Activated T-cell treated with anti-CD3 and anti-CD28 coated beads, Interleukin-2, amount 50 U/mL, for 24 hours (primary cell): ENCODE data around the gene FASN.

Source experiments
- DNase-seq: peaks from one replicate; pipeline ENCODE4 v3.0.0-alpha.2; 2020
- H3K27ac Mint-ChIP-seq: 2 replicates; pipeline ENCODE4 v1.8.0; 2020; ENCODE audit warnings: mild to moderate bottlenecking, mixed read lengths
- H3K27me3 Mint-ChIP-seq: 2 replicates; pipeline ENCODE4 v1.8.0; 2020; ENCODE audit warnings: mixed read lengths
- H3K36me3 Mint-ChIP-seq: 2 replicates; pipeline ENCODE4 v1.8.0; 2020; ENCODE audit warnings: low read depth, mixed read lengths
- H3K4me1 Mint-ChIP-seq: 2 replicates; pipeline ENCODE4 v1.8.0; 2020; ENCODE audit warnings: low read depth, mixed read lengths
- H3K4me3 Mint-ChIP-seq: 2 replicates; pipeline ENCODE4 v1.8.0; 2020; ENCODE audit warnings: mild to moderate bottlenecking, moderate library complexity, mixed read lengths
- H3K9me3 Mint-ChIP-seq: 2 replicates; pipeline ENCODE4 v1.8.0; 2020; ENCODE audit warnings: mixed read lengths

The FASN gene

GRCh38 chr17:82090549-82091263, 7.3 kb downstream of the FASN start:
- H3K36me3 Mint-ChIP-seq = peaks cover 84% of the 10 kb centered on the region
- H3K4me3 Mint-ChIP-seq = no peak overlapping the region
- DNase-seq = no peak
- H3K9me3 Mint-ChIP-seq = no peaks in the 10 kb centered on the region
- peak overlapping the region; percentile 18 for H3K27ac Mint-ChIP-seq
- no peaks in the 10 kb centered on the region for H3K27me3 Mint-ChIP-seq
- peaks cover 4% of the 10 kb centered on the region for H3K4me1 Mint-ChIP-seq

GRCh38 chr17:82089723-82090548, 8.1 kb downstream of the FASN start:
- Mint-ChIP-seq H3K4me1 (peaks cover 2% of the 10 kb centered on the region), H3K27ac (peak overlapping the region; percentile 4), H3K36me3 (peaks cover 81% of the 10 kb centered on the region), H3K9me3 (no peaks in the 10 kb centered on the region), H3K27me3 (no peaks in the 10 kb centered on the region), H3K4me3 (no peak overlapping the region)
- no peak for DNase-seq

DNA sequence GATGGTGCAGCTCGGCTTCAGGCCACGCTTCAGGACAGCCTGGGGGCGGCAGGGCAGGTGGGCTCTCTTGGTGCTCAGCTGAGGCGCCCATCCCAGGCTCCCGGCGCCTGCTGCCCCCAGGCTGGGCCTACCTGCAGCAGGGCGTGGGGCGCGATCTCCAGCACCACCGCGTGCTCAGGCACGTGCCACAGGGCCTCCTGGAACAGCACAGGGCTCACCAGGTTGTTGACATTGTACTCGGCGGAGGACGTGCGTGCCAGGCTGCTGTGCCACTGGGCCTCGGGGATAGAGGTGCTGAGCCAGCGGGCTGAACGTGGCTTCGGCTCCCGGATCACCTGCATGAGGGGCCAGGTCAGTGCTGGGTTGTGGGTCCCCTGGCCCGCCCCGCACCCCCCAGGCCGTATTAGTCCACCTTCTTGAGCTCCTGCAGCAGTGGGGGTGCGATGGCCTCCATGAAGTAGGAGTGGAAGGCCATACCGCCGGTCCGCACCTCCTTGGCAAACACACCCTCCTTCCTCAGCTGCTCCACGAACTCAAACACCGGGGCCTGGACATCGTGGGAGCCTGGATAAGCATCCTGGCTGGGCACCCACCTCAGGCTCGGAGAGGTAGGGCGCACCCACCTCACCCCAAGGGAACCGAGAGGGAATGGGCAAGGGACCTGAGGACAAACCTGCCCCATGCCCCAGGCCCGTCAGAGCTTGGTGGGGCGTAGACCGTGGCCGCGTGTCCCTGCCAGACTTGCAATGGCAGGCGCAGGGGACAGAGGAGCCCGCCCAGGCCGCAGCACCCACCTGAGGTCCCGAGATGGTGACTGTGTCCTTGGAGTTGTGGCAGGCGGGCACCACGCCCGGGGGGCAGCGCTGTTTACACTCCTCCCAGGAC, 9.0 kb downstream of the FASN start:
- peaks cover 82% of the 10 kb centered on the region for H3K36me3 Mint-ChIP-seq
- no peak for DNase-seq
- H3K27ac Mint-ChIP-seq = no peak overlapping the region
- no peak overlapping the region for H3K4me3 Mint-ChIP-seq
- H3K4me1 Mint-ChIP-seq = peaks cover 2% of the 10 kb centered on the region
- H3K27me3 Mint-ChIP-seq = no peaks in the 10 kb centered on the region
- H3K9me3 Mint-ChIP-seq = no peaks in the 10 kb centered on the region

DNA sequence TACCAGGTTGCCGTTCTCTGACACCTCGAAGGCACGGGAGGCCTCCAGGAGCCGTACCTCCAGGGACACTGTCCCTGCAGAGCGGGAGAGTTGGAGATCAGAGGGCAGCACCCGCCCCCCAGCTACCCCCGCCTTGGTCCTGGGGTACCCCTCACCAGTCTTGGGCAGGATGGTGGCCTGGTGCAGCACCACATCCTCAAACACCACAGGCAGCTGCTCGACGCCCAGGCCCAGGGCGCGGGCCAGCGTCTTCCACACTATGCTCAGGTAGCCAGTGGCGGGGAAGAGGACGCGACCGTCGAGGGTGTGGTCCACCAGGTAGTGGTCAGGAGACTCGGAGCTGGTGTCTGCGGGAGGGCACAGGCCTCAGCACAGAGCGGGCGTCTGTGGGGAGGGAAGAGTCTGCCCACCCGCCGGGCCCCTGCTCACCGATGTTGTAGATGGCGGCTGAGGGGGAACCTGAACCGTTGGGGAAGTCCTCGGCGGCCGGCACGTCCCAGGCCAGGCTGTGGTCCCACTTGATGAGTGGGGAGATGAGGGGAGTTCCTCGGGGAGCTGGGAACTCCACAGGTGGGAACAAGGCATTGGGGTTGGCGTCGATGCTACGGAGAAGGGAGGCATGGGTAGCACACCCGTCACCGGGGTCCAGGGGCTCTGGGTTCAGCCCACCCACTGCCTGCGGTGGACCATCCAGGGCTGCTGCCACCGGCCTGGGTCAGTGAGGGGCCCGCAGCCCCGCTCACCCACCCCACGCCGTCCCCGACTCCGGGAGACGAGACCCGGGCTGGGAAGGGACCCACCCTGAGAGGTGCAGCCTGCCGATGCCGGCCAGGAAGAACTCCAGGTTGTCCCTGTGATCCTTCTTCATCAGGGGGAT, 9.8 kb downstream of the FASN start:
- Mint-ChIP-seq H3K9me3 (no peaks in the 10 kb centered on the region), H3K36me3 (peaks cover 83% of the 10 kb centered on the region), H3K27me3 (no peaks in the 10 kb centered on the region), H3K4me3 (no peak overlapping the region), H3K4me1 (no peaks in the 10 kb centered on the region), H3K27ac (no peak overlapping the region)
- DNase-seq = no peak

GRCh38 chr17:82086941-82087906, 10.8 kb downstream of the FASN start:
- Mint-ChIP-seq H3K4me3 (no peak overlapping the region), H3K36me3 (peaks cover 88% of the 10 kb centered on the region), H3K9me3 (no peaks in the 10 kb centered on the region), H3K27me3 (no peaks in the 10 kb centered on the region), H3K4me1 (no peaks in the 10 kb centered on the region), H3K27ac (no peak overlapping the region)
- DNase-seq = no peak

- Mint-ChIP-seq H3K4me1 (no peaks in the 10 kb centered on the region), H3K36me3 (peaks cover 89% of the 10 kb centered on the region), H3K27ac (no peak overlapping the region), H3K4me3 (no peak overlapping the region), H3K27me3 (no peaks in the 10 kb centered on the region), H3K9me3 (no peaks in the 10 kb centered on the region)
- no peak for DNase-seq
These were observed 11.9 kb downstream of the FASN start for GRCh38 chr17:82085931-82086764.

DNA sequence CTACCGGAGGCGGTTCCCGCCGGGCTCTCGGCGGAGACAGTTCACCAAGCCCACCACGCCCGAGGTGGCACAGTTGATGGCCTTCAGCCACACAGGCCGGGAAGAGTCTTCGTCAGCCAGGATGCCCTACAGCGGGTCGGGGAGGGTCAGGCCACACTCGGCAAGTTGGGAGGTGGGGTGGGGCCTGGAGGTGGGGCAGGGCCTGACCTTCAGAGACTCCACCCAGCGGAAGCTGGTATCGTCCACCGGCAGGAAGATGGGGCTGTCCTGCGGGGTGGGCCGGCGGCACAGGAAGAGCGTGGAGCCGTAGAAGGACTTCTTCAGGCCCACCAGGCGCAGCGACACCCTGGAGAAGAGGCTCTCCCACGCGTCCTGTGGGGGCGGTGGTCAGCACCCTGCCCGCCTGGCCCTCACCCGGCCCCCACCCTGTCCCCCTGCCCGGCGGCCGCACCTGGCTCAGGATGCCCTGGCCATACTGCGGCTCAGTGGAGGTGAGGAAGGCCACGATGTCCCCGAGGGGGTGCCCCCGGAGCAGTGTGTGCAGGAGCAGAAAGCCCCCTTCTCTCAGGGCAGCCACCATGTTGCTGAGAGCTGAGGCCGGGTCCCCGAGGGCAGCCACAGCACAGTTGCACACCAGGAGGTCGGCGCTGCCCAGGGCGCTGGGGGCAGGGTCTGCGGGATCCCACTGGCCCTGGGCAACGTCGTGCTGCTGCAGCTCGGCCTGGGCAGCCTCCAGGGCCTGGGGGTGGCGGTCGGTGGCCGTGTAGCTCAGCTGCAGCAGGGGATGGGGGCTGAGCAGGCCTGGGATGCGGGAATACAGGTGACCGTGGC, 12.8 kb downstream of the FASN start:
- no peak overlapping the region for H3K27ac Mint-ChIP-seq
- no peaks in the 10 kb centered on the region for H3K9me3 Mint-ChIP-seq
- H3K4me1 Mint-ChIP-seq = no peaks in the 10 kb centered on the region
- H3K4me3 Mint-ChIP-seq = no peak overlapping the region
- no peaks in the 10 kb centered on the region for H3K27me3 Mint-ChIP-seq
- DNase-seq = no peak
- peaks cover 89% of the 10 kb centered on the region for H3K36me3 Mint-ChIP-seq

- Mint-ChIP-seq H3K27me3 (no peaks in the 10 kb centered on the region), H3K9me3 (no peaks in the 10 kb centered on the region), H3K36me3 (peaks cover 91% of the 10 kb centered on the region), H3K4me1 (no peaks in the 10 kb centered on the region), H3K4me3 (no peak overlapping the region), H3K27ac (no peak overlapping the region)
- DNase-seq = no peak
These were observed 13.5 kb downstream of the FASN start for GRCh38 chr17:82084373-82085030.

GRCh38 chr17:82083533-82084359, 14.3 kb downstream of the FASN start:
- peaks cover 90% of the 10 kb centered on the region for H3K36me3 Mint-ChIP-seq
- no peaks in the 10 kb centered on the region for H3K4me1 Mint-ChIP-seq
- DNase-seq = no peak
- no peaks in the 10 kb centered on the region for H3K27me3 Mint-ChIP-seq
- H3K4me3 Mint-ChIP-seq = no peak overlapping the region
- H3K9me3 Mint-ChIP-seq = no peaks in the 10 kb centered on the region
- peak overlapping the region; percentile 26 for H3K27ac Mint-ChIP-seq

DNA sequence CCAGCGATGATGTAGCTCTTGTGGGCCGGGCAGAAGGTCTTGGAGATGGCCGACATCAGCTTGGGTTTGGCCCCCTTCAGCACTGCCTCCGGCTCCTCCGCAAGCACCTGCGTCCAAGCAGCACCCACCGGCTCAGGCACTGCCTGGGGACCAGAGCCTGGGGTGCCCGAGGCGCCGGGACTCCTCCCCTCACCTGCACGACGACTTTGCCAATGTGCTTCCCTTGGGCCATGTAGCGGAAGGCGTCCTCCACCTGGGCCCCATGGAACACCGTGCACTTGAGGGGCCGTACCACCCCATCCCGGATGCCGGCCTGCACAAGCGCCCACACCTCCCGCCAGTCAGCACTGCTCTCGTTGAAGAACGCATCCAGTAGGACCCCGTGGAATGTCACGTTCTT, 15.0 kb downstream of the FASN start:
- Mint-ChIP-seq H3K9me3 (no peaks in the 10 kb centered on the region), H3K27me3 (no peaks in the 10 kb centered on the region), H3K27ac (no peak overlapping the region), H3K4me1 (peaks cover 2% of the 10 kb centered on the region), H3K36me3 (peaks cover 90% of the 10 kb centered on the region), H3K4me3 (no peak overlapping the region)
- no peak for DNase-seq

- Mint-ChIP-seq H3K27me3 (no peaks in the 10 kb centered on the region), H3K36me3 (peaks cover 90% of the 10 kb centered on the region), H3K9me3 (no peaks in the 10 kb centered on the region), H3K27ac (no peak overlapping the region), H3K4me1 (peaks cover 2% of the 10 kb centered on the region), H3K4me3 (no peak overlapping the region)
- DNase-seq = no peak
These were observed 15.6 kb downstream of the FASN start for GRCh38 chr17:82082456-82082855.
